HEK293 (cell line): ENCODE results near the gene ACIN1.
A peak's percentile ranks its signal among the peaks of the same experiment; 100 is the strongest.

Experiments used
- GLIS2 ChIP-seq: fragments of 450-650 bp; formaldehyde crosslinking; IDR thresholded peaks from 2 replicates; pipeline ENCODE4 v1.5.1; 2016; ENCODE audit warnings: missing biosample characterization, missing genetic modification characterization
- HIC1 ChIP-seq: fragments of 450-650 bp; formaldehyde crosslinking; IDR thresholded peaks from 2 replicates; pipeline ENCODE4 v1.5.1; 2016; ENCODE audit warnings: missing biosample characterization, missing genetic modification characterization
- HOXA7 ChIP-seq: sonication (generic); formaldehyde crosslinking; IDR thresholded peaks from 2 replicates; pipeline ENCODE4 v1.8.1; 2022; ENCODE audit warnings: missing genetic modification reagents, borderline replicate concordance
- HOXC10 ChIP-seq: sonication (generic); formaldehyde crosslinking; IDR thresholded peaks from 2 replicates; pipeline ENCODE4 v1.8.1; 2023; ENCODE audit warnings: mild to moderate bottlenecking, missing genetic modification reagents
- OVOL3 ChIP-seq: fragments of 450-650 bp; formaldehyde crosslinking; IDR thresholded peaks from 2 replicates; pipeline ENCODE4 v1.5.1; 2016; ENCODE audit warnings: missing biosample characterization, missing genetic modification characterization
- PRDM1 ChIP-seq: fragments of 450-650 bp; formaldehyde crosslinking; IDR thresholded peaks from 2 replicates; pipeline ENCODE4; 2016; ENCODE audit warnings: missing biosample characterization, missing genetic modification characterization
- PRDM10 ChIP-seq: fragments of 450-650 bp; formaldehyde crosslinking; IDR thresholded peaks from 2 replicates; pipeline ENCODE4 v1.5.1; 2016; ENCODE audit warnings: missing biosample characterization, missing genetic modification characterization
- ZBTB10 ChIP-seq: fragments of 450-650 bp; formaldehyde crosslinking; IDR thresholded peaks from 2 replicates; pipeline ENCODE4 v1.5.1; 2016; ENCODE audit warnings: missing biosample characterization, missing genetic modification characterization
- ZBTB17 ChIP-seq: fragments of 450-650 bp; formaldehyde crosslinking; IDR thresholded peaks from 2 replicates; pipeline ENCODE4 v1.5.1; 2016; ENCODE audit warnings: missing biosample characterization, missing genetic modification characterization
- ZBTB44 ChIP-seq: fragments of 450-650 bp; IDR thresholded peaks from 2 replicates; pipeline ENCODE4 v1.5.1; 2018; ENCODE audit warnings: missing biosample characterization, mild to moderate bottlenecking, missing genetic modification characterization
- ZBTB8A ChIP-seq: fragments of 450-650 bp; formaldehyde crosslinking; IDR thresholded peaks from 2 replicates; pipeline ENCODE4 v1.5.1; 2016; ENCODE audit warnings: missing biosample characterization, missing genetic modification characterization
- ZEB2 ChIP-seq: fragments of 450-650 bp; formaldehyde crosslinking; IDR thresholded peaks from 2 replicates; pipeline ENCODE4 v1.5.1; 2016; ENCODE audit warnings: missing biosample characterization, missing genetic modification characterization
- ZNF114 ChIP-seq: fragments of 450-650 bp; formaldehyde crosslinking; IDR thresholded peaks from 2 replicates; pipeline ENCODE4 v1.5.0; 2017; ENCODE audit warnings: missing biosample characterization, missing genetic modification characterization
- ZNF132 ChIP-seq: fragments of 450-650 bp; formaldehyde crosslinking; IDR thresholded peaks from 2 replicates; pipeline ENCODE4 v1.5.1; 2017; ENCODE audit warnings: missing biosample characterization, missing genetic modification characterization, borderline replicate concordance
- ZNF140 ChIP-seq: fragments of 450-650 bp; formaldehyde crosslinking; IDR thresholded peaks from 2 replicates; pipeline ENCODE4 v1.5.1; 2016; ENCODE audit warnings: missing biosample characterization, missing genetic modification characterization
- ZNF16 ChIP-seq: fragments of 450-650 bp; formaldehyde crosslinking; IDR thresholded peaks from 2 replicates; pipeline ENCODE4 v1.5.1; 2016; ENCODE audit warnings: low read depth, missing biosample characterization, missing genetic modification characterization
- ZNF292 ChIP-seq: fragments of 450-650 bp; formaldehyde crosslinking; IDR thresholded peaks from 2 replicates; pipeline ENCODE4 v1.5.1; 2016; ENCODE audit warnings: low read depth, missing biosample characterization, missing genetic modification characterization, borderline replicate concordance
- ZNF324 ChIP-seq: fragments of 450-650 bp; formaldehyde crosslinking; IDR thresholded peaks from 2 replicates; pipeline ENCODE4 v1.5.1; 2016; ENCODE audit warnings: missing biosample characterization, missing genetic modification characterization
- ZNF335 ChIP-seq: fragments of 450-650 bp; formaldehyde crosslinking; conservative IDR thresholded peaks from 2 replicates; pipeline ENCODE4 v1.5.1; 2016; ENCODE audit warnings: missing biosample characterization, missing genetic modification characterization
- ZNF366 ChIP-seq: fragments of 450-650 bp; formaldehyde crosslinking; conservative IDR thresholded peaks from 2 replicates; pipeline ENCODE4 v1.5.1; 2016; ENCODE audit warnings: missing biosample characterization, missing genetic modification characterization
- ZNF692 ChIP-seq: fragments of 450-650 bp; formaldehyde crosslinking; IDR thresholded peaks from 2 replicates; pipeline ENCODE4 v1.5.1; 2016; ENCODE audit warnings: missing biosample characterization, missing genetic modification characterization
- ZNF704 ChIP-seq: fragments of 450-650 bp; formaldehyde crosslinking; IDR thresholded peaks from 2 replicates; pipeline ENCODE4 v1.5.1; 2016; ENCODE audit warnings: missing biosample characterization, missing genetic modification characterization
- ZNF785 ChIP-seq: fragments of 450-650 bp; formaldehyde crosslinking; IDR thresholded peaks from 2 replicates; pipeline ENCODE4 v1.5.1; 2016; ENCODE audit warnings: missing biosample characterization, missing genetic modification characterization
- ZSCAN5A ChIP-seq: fragments of 450-650 bp; formaldehyde crosslinking; IDR thresholded peaks from 2 replicates; pipeline ENCODE4 v1.5.1; 2016; ENCODE audit warnings: missing biosample characterization, missing genetic modification characterization

The ACIN1 gene

GRCh38 chr14:23056956-23057756 is 37.8 kb downstream of the ACIN1 start, which contains the start of gene CDH24 (continued):
- no peak for TF ChIP-seq ZNF132
- TF ChIP-seq OVOL3 (tag by site-specific recombination), result no peak
- peak; percentile 23; the same call in 1 of the 2 replicates for TF ChIP-seq ZBTB8A (tag by site-specific recombination)
- TF ChIP-seq ZBTB44 (tag by site-specific recombination), result no peak
- TF ChIP-seq ZNF692 (tag by site-specific recombination), result peak; percentile 10; the same call in 1 of the 2 replicates
- 0 out of 2 replicates have a peak, but pooled peaks have one; percentile 59 for TF ChIP-seq ZNF785 (tag by site-specific recombination)
- no peak for TF ChIP-seq ZNF704 (tag by site-specific recombination)
- TF ChIP-seq ZBTB10 (tag by site-specific recombination), result 0 out of 2 replicates have a peak, but pooled peaks have one; percentile 46
- TF ChIP-seq ZSCAN5A (tag by site-specific recombination), result peak; percentile 43; the same call in 1 of the 2 replicates
- TF ChIP-seq ZNF140 (tag by site-specific recombination), result no peak
- TF ChIP-seq HOXC10 (CRISPR knock-in tag), result no peak
- TF ChIP-seq ZEB2 (tag by site-specific recombination), result peak; percentile 39; the same call in 1 of the 2 replicates
- no peak for TF ChIP-seq HOXA7
- TF ChIP-seq ZNF16 (tag by site-specific recombination), result no peak
- 0 out of 2 replicates have a peak, but pooled peaks have one; percentile 50 for TF ChIP-seq ZNF324 (tag by site-specific recombination)
- TF ChIP-seq ZNF366 (tag by site-specific recombination), result peak; percentile 98
- TF ChIP-seq HIC1, result no peak
- TF ChIP-seq ZNF292 (tag by site-specific recombination), result no peak
- no peak for TF ChIP-seq ZNF114
- peak; percentile 39; the same call in 1 of the 2 replicates for TF ChIP-seq ZNF335 (tag by site-specific recombination)
- peak; percentile 100 for TF ChIP-seq PRDM1 (tag by site-specific recombination)
- no peak for TF ChIP-seq GLIS2 (tag by site-specific recombination)
- peak; percentile 88 for TF ChIP-seq ZBTB17 (tag by site-specific recombination)
- peak; percentile 63 for TF ChIP-seq PRDM10 (tag by site-specific recombination)
